H7 (cell line): ENCODE data around the gene CCDC159. TPM values are rescaled to one million over a fixed set of nuclear protein-coding genes. Genes with fewer than 3 reads are reported as not detected.

ENCODE experiments used
- DNase-seq: peaks from one replicate; pipeline ENCODE4 v3.0.0; 2012
- H3K27me3 ChIP-seq: 2 replicates; pipeline ENCODE4 v1.6.0; 2011; ENCODE audit warnings: mild to moderate bottlenecking, low read length; ENCODE audit not compliant: control insufficient read depth, insufficient read depth
- H3K36me3 ChIP-seq: replicated peaks from 2 replicates; pipeline ENCODE4 v1.5.1; 2011; ENCODE audit warnings: low read length; ENCODE audit not compliant: control insufficient read depth, insufficient read depth
- H3K4me3 ChIP-seq: 2 replicates; pipeline ENCODE4 v1.5.1; 2011; ENCODE audit warnings: low read depth, mild to moderate bottlenecking, control low read depth, low read length, moderate library complexity; ENCODE audit not compliant: insufficient read depth
- total RNA-seq: library from RNA; depleted of rRNA; stranded (reverse); fragments of >200 nt; shearing (Covaris generic); gene quantifications from 2 replicates; pipeline ENCODE4 v1.2.3, GENCODE V29; 2014; rRNA removed

CCDC159 gene
- total RNA-seq, 1 experiment from 2014 or later, result 5.5 TPM

DNA sequence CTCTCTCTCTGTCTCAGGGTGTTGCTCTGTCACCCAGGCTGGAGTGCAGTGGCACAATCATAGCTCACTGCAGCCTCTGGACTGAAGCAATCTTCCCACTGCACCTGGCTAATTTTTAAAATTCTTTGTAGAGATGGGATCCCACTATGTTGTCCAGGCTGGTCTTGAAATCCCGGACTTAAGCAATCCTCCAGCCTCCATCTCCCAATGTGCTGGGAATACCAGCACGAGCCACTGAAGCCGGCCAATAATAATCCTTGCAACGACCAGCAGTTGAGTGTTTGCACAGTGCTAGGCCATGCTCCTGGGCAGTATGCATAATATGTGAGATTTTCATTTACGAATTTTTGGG is 38.4 kb downstream of the CCDC159 start:
- no peaks in the 10 kb centered on the region for H3K36me3 ChIP-seq
- DNase-seq, result no peak
- peaks cover 9% of the 10 kb centered on the region; the same call in 1 of the 2 replicates for H3K27me3 ChIP-seq
- no peak overlapping the region for H3K4me3 ChIP-seq

DNA sequence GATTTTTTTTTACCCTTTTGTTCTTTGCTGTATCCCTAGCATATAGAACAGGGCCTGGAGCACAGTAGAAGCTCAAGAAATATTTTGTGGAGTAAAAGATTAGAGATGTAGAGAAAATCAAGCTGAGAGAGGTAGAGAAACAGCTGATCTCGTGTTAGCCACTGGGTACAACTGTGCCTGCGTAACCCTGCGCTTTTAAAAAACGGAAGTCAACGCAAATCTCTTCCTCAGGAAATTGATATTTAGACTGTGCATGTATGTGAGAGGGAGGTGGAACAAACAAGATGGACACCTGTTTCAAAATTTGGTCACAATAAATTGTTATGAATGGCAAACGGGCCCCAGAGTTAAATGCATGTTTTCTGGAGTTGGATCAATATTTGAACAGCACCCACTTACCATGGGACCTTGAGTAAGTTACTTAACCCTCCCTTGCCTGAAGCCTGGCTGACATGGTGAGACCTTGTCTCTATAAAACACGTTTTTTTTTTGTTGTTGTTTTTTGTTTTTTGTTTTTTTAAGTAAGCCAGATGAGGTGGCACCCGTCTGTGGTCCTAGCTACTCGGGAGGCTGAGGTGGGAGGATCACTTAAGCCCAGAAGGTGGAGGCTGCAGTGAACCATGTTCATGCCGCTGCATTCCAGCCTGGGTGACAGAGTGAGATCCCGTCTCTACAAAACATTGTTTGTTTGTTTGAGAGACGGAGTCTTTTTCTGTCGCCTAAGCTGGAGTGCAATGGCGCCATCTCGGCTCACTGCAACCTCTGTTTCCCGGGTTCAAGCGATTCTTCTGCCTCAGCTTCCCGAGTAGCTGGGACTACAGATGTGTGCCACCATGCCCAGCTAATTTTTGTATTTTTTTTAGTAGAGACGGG is 41.1 kb downstream of the CCDC159 start:
- no peak for DNase-seq
- Histone ChIP-seq H3K27me3 (peaks cover 9% of the 10 kb centered on the region; the same call in 1 of the 2 replicates), H3K36me3 (no peaks in the 10 kb centered on the region), H3K4me3 (no peak overlapping the region)

DNA sequence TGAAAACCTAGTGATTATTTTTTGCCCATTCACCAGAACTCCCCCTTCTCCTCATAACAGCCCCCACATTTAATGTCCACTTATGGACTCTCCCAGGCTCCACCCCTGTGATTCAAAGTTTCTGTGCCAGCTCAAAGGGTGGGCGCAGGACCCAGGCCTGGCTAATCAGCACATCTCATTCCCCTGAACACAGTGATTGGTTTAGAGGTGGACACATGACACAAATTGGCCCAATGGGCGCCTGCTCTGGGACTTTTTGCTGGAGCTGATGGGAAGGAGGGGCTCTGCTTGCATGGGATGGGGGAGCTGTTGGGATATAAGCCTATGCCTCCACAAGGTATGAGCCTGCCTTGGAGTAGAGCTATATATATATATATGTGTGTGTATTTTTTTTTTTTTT is 44.0 kb downstream of the CCDC159 start:
- no peak for DNase-seq
- peaks cover 5% of the 10 kb centered on the region for H3K36me3 ChIP-seq
- no peak overlapping the region for H3K4me3 ChIP-seq
- H3K27me3 ChIP-seq, result no peaks in the 10 kb centered on the region

DNA sequence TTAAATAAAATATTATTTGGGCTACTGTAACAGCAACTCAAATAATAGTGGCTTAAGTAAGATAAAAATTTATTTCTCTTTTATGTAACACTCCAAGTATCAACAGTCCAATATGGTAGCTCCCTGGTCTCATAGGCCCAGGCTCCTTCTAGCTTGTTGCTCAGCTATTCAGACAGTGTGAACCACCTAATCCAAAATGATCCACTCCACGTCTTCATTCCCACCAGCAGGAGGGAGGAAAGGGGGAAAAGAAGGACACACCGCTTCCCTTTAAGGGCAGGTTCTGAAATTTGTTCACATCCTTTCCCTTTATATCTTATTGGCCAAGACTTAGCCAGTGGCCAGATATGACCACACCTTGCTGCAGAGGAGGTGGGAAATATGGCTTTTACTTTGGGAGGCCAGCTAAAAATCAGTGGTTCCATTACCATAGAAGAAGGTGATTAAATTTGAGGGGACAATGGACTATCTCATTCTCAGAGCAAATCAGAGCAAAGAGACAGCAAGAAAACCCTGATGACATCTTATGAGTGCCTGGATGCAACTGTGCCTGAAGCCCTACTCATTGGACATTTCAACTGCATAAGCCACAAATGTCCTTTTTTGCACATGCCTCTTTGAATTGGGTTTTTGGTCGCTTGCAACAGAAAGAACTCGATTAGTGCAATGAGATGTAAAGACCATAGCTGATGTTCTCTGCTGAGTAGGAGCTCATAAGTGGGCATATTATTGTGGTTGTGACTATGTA is 44.8 kb downstream of the CCDC159 start:
- Histone ChIP-seq H3K36me3 (peaks cover 5% of the 10 kb centered on the region), H3K4me3 (no peak overlapping the region), H3K27me3 (no peaks in the 10 kb centered on the region)
- DNase-seq, result no peak

DNA sequence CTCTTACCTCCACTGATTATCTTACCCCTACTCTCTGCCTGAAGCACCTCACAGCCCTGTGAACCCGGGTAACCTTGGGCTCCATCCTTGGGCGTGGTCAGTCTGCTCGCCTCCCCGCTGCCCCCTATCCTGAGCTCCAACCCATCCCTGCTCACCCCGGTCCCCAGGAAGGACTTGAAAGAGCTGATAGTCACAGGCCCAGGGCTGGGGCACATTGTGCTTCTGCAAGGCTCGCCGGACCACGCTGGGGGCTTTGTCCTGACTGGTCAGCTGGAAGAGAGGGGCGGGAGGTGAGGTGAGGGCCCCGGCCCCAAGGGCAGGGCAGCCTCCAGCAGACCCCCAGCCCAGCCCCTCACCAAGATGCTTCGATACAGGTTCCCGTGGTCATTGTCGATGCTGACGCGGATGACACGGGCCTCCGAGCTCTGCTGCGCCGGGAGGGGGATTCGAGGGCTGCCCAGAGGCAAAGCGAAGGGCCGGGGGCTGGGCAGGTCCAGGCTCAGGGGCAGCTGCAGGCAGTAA is 50.8 kb downstream of the CCDC159 start:
- no peak for DNase-seq
- Histone ChIP-seq H3K27me3 (no peaks in the 10 kb centered on the region), H3K36me3 (peaks cover 8% of the 10 kb centered on the region), H3K4me3 (no peak overlapping the region)

DNA sequence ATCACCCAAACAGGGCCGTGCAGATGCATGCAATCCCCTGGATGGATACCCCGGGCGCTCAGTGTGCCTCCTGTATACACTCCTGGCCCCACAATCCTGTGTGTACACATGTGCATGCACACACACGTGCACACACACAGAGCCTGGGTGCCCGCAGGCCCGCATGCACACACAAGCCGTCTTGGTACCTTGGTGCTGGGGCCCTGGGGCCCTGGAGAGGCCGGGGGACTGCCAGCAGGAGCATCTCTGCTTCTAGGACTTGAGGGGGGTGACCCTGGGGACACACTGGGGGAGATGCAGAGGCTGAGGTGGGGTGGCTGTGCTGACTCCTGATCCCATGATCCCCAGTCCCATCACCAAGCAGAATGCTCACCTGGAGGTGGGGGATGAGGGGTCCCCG is 53.3 kb downstream of the CCDC159 start:
- peaks cover 7% of the 10 kb centered on the region for H3K36me3 ChIP-seq
- no peak for DNase-seq
- no peaks in the 10 kb centered on the region for H3K27me3 ChIP-seq
- no peak overlapping the region for H3K4me3 ChIP-seq

DNA sequence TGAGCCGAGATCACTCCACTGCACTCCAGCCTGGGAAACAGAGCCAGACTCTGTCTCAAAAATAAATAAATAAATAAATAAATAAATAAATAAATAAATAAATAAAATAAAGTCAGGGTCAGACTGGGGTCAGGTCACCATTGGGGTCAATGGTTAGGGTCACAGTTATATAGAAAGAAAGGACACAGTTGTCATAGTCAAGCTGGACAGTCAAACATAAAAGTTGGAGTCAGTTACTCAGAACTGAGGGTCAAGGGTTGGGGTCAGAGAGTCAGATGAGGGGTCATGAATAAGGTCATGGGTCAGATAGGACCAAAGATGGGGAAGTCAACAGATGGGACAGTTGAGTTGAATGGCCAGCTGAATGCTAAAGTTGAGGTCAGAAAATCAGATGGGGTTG is 54.5 kb downstream of the CCDC159 start:
- no peak overlapping the region for H3K4me3 ChIP-seq
- no peaks in the 10 kb centered on the region; the same call in 1 of the 2 replicates for H3K27me3 ChIP-seq
- DNase-seq, result no peak
- peaks cover 7% of the 10 kb centered on the region for H3K36me3 ChIP-seq

DNA sequence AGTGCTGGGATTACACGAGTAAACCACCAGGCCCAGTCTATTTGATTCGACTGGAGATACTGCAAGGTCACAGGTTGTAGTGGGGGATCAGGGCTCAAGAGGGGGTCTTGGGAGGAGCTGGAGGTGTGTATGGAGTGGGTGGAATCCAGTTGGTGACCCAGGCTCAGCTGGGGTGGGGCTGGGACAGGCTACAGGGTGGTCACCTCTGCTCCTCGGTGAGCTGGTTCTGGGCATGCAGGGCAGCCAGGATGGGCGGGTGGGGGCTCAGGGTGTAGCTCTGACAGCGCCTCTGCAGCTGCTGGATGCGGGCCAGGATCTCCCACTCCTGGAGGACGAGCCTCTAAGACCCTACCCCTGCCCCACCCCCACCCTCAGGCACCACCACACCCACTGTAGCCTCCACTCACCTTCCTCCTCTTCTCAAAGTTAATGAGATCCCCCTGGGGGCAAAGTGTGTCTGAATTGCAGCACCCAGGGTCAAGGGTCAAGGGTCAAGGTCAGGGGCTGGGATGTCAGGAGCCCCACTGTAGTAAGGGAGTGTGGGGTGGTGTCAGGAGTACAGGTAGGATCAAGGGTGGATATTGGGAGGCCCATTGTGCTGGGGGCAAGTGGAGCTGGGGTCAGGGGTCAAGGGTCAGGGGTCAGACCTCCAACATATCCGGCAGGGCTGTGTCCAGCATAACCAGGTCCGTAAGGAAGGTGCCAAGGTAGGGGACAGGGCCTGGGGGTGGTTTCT is 55.7 kb downstream of the CCDC159 start:
- H3K4me3 ChIP-seq, result no peak overlapping the region
- peaks cover 7% of the 10 kb centered on the region for H3K36me3 ChIP-seq
- H3K27me3 ChIP-seq, result peaks cover 6% of the 10 kb centered on the region; the same call in 1 of the 2 replicates
- no peak for DNase-seq

Other genes starting within 250 kb of the CCDC159 start
- gene SPC24, start 190.7 kb upstream of the CCDC159 start, total RNA-seq, result 66.8 and 67.0 TPM in 2 replicates
- 32.3 and 41.8 TPM in 2 replicates for gene KANK2, start 149.0 kb upstream of the CCDC159 start, total RNA-seq
- not detected in 2 replicates for gene ANGPTL8, start 106.9 kb upstream of the CCDC159 start, total RNA-seq
- 26.9 and 33.7 TPM in 2 replicates for gene DOCK6, start 84.0 kb upstream of the CCDC159 start, total RNA-seq
- not detected in 2 replicates for gene TSPAN16, start 50.4 kb upstream of the CCDC159 start, total RNA-seq
- gene RAB3D, start 6.9 kb upstream of the CCDC159 start, total RNA-seq, result 10.1 and 11.2 TPM in 2 replicates
- gene TMEM205, start 251 bp upstream of the CCDC159 start, total RNA-seq, result 102 and 128 TPM in 2 replicates
- gene PLPPR2, start 8.9 kb downstream of the CCDC159 start, total RNA-seq, result 5.7 and 7.0 TPM in 2 replicates
- 3.0 and 3.3 TPM in 2 replicates for gene SWSAP1, start 28.1 kb downstream of the CCDC159 start, total RNA-seq
- gene EPOR, start 37.8 kb downstream of the CCDC159 start, total RNA-seq, result 14.9 and 15.8 TPM in 2 replicates
- gene RGL3, start 72.8 kb downstream of the CCDC159 start, total RNA-seq, result 1.6 and 7.8 TPM in 2 replicates
- 0.66 and 1.4 TPM in 2 replicates for gene ODAD3, start 88.6 kb downstream of the CCDC159 start, total RNA-seq
- 97.7 and 108 TPM in 2 replicates for gene PRKCSH, start 89.1 kb downstream of the CCDC159 start, total RNA-seq
- 0.17 and 0.52 TPM in 2 replicates for gene ELAVL3, start 134.5 kb downstream of the CCDC159 start, total RNA-seq
- gene ZNF653, start 159.3 kb downstream of the CCDC159 start, total RNA-seq, result 8.5 and 9.8 TPM in 2 replicates
- 72.4 and 77.5 TPM in 2 replicates for gene ECSIT, start 182.6 kb downstream of the CCDC159 start, total RNA-seq
- gene CNN1, start 192.3 kb downstream of the CCDC159 start, total RNA-seq, result 24.1 and 26.7 TPM in 2 replicates
- gene ELOF1, start 212.7 kb downstream of the CCDC159 start, total RNA-seq, result 48.2 and 66.7 TPM in 2 replicates
- 1.0 and 3.7 TPM in 2 replicates for gene ACP5, start 231.1 kb downstream of the CCDC159 start, total RNA-seq